ENCODE measurements around the gene RAB3IP. TPM values are rescaled to one million over a fixed set of nuclear protein-coding genes. Genes with fewer than 3 reads are reported as not detected.
"Not testable (repeated sequence)": the region's sequence is repeated elsewhere in the genome, so short reads cannot be mapped to it uniquely, and the experiment has no call there.

Gene RAB3IP
- total RNA-seq, 1 donor from 2014 or later, result 9.4 TPM

- DNase-seq (ENCODE audit: low spot score), result no peak
Observed at GRCh38 chr12:69833696-69834095, 95.0 kb downstream of the RAB3IP start.

GRCh38 chr12:69834147-69834546, 95.5 kb downstream of the RAB3IP start:
- no peak for DNase-seq (ENCODE audit: low spot score)

GRCh38 chr12:69834576-69834975, 95.9 kb downstream of the RAB3IP start:
- DNase-seq (ENCODE audit: low spot score), result no peak

- no peak for DNase-seq (ENCODE audit: low spot score)
Observed at GRCh38 chr12:69835081-69835480, 96.4 kb downstream of the RAB3IP start.

GRCh38 chr12:69836015-69836414, 97.4 kb downstream of the RAB3IP start:
- no peak for DNase-seq (ENCODE audit: low spot score)

GRCh38 chr12:69837191-69837590, 98.5 kb downstream of the RAB3IP start:
- no peak for DNase-seq (ENCODE audit: low spot score)

- no peak for DNase-seq (ENCODE audit: low spot score)
Observed at GRCh38 chr12:69837657-69838415, 99.2 kb downstream of the RAB3IP start.

GRCh38 chr12:69840727-69841126, 102.1 kb downstream of the RAB3IP start:
- no peak for DNase-seq (ENCODE audit: low spot score)

GRCh38 chr12:69843608-69844007, 104.9 kb downstream of the RAB3IP start:
- DNase-seq (ENCODE audit: low spot score), result no peak

GRCh38 chr12:69844416-69844815, 105.8 kb downstream of the RAB3IP start:
- no peak for DNase-seq (ENCODE audit: low spot score)

- DNase-seq (ENCODE audit: low spot score), result no peak
Observed at GRCh38 chr12:69844836-69845235, 106.2 kb downstream of the RAB3IP start.

- DNase-seq (ENCODE audit: low spot score), result no peak
Observed at GRCh38 chr12:69846976-69847375, 108.3 kb downstream of the RAB3IP start.

GRCh38 chr12:69851976-69852375, 113.3 kb downstream of the RAB3IP start:
- no peak for DNase-seq (ENCODE audit: low spot score)

- not testable (repeated sequence) for DNase-seq (ENCODE audit: low spot score)
Observed at GRCh38 chr12:69853176-69853961, 114.7 kb downstream of the RAB3IP start.

GRCh38 chr12:69866698-69867097, 128.0 kb downstream of the RAB3IP start:
- DNase-seq (ENCODE audit: low spot score), result no peak

- DNase-seq (ENCODE audit: low spot score), result no peak
Observed at GRCh38 chr12:69868695-69869094, 130.0 kb downstream of the RAB3IP start.

GRCh38 chr12:69872804-69873203, 134.1 kb downstream of the RAB3IP start:
- no peak for DNase-seq (ENCODE audit: low spot score)

Other genes starting within 250 kb of the RAB3IP start
- gene CCT2, start 153.4 kb upstream of the RAB3IP start, total RNA-seq, result 154 TPM
- not detected for gene LRRC10, start 128.0 kb upstream of the RAB3IP start, total RNA-seq
- gene BEST3, start 39.6 kb upstream of the RAB3IP start, total RNA-seq, result not detected
- gene MYRFL, start 86.4 kb downstream of the RAB3IP start, total RNA-seq, result 0.19 TPM

Measured in mesenteric fat pad (tissue), 1 donor.